Mesenchymal stem cell (in vitro differentiated cells and primary cell): Measurements from ENCODE around the gene ARHGAP6.
"Not testable (repeated sequence)": the region's sequence is repeated elsewhere in the genome, so short reads cannot be mapped to it uniquely, and the experiment has no call there.

Experiments used
- DNase-seq: peaks from one replicate; pipeline ENCODE4 v3.0.0-alpha.2; 2013
- H2AFZ ChIP-seq: one replicate; pipeline ENCODE4 v1.6.1; 2013; ENCODE audit warnings: low read depth, mild to moderate bottlenecking, control low read depth, inconsistent platforms, low read length, moderate library complexity
- H2AK5ac ChIP-seq: 2 replicates; pipeline ENCODE4 v1.6.1; 2013; ENCODE audit warnings: low read length, moderate library complexity, mild to moderate bottlenecking, inconsistent platforms; ENCODE audit not compliant: severe bottlenecking
- H2BK120ac ChIP-seq: one replicate; pipeline ENCODE4 v1.6.1; 2013; ENCODE audit warnings: low read depth, mild to moderate bottlenecking, inconsistent platforms, low read length, moderate library complexity
- H2BK12ac ChIP-seq, 2 experiments: one replicate each; pipeline ENCODE4 v1.6.1; 2013; ENCODE audit warnings: inconsistent platforms in 2 of 2, low read length in 2 of 2, mild to moderate bottlenecking in 2 of 2, moderate library complexity in 2 of 2, control low read depth in 1 of 2
- H2BK15ac ChIP-seq: one replicate; pipeline ENCODE4 v1.6.1; 2013; ENCODE audit warnings: mild to moderate bottlenecking, low read depth, inconsistent platforms; ENCODE audit not compliant: poor library complexity, severe bottlenecking
- H2BK5ac ChIP-seq: 2 replicates; pipeline ENCODE4 v1.6.1; 2013; ENCODE audit warnings: low read depth, mild to moderate bottlenecking, low read length, control low read depth, inconsistent platforms; ENCODE audit not compliant: poor library complexity, severe bottlenecking
- H3K14ac ChIP-seq, 2 experiments: one replicate each; pipeline ENCODE4 v1.6.1; 2013; ENCODE audit warnings: inconsistent platforms in 2 of 2, low read length in 2 of 2, control low read depth in 1 of 2, mild to moderate bottlenecking in 1 of 2, moderate library complexity in 1 of 2
- H3K18ac ChIP-seq, 2 experiments: one replicate each; pipeline ENCODE4 v1.6.1; 2013; ENCODE audit warnings: inconsistent platforms in 2 of 2, low read length in 2 of 2, control low read depth in 1 of 2, low read depth in 1 of 2, mild to moderate bottlenecking in 1 of 2
- H3K23ac ChIP-seq, 2 experiments: one replicate each; pipeline ENCODE4 v1.6.1; 2013; ENCODE audit warnings: inconsistent platforms in 2 of 2, low read length in 2 of 2, mild to moderate bottlenecking in 2 of 2, moderate library complexity in 2 of 2, control low read depth in 1 of 2
- H3K27ac ChIP-seq: 2 replicates; pipeline ENCODE4 v1.5.1; 2013; ENCODE audit warnings: mild to moderate bottlenecking, moderate library complexity, low read length, control low read depth, inconsistent platforms; ENCODE audit not compliant: poor library complexity, severe bottlenecking
- H3K27me3 ChIP-seq, 2 experiments: 2 replicates each; pipeline versions ENCODE4 v1.6.1 to v1.7.0; 2013; ENCODE audit warnings: low read length in 2 of 2, mild to moderate bottlenecking in 2 of 2, moderate library complexity in 2 of 2, control low read depth in 1 of 2, inconsistent platforms in 1 of 2; ENCODE audit not compliant: control insufficient read depth in 1 of 2, insufficient read depth in 1 of 2
- H3K36me3 ChIP-seq, 2 experiments: 2 replicates each; pipeline versions ENCODE4 v1.6.1 to v1.7.0; 2013; ENCODE audit warnings: low read length in 2 of 2, control low read depth in 1 of 2, inconsistent platforms in 1 of 2, low read depth in 1 of 2, mild to moderate bottlenecking in 1 of 2; ENCODE audit not compliant: insufficient read depth in 2 of 2, control insufficient read depth in 1 of 2
- H3K4ac ChIP-seq, 2 experiments: one replicate each; pipeline ENCODE4 v1.6.1; 2013; ENCODE audit warnings: inconsistent platforms in 2 of 2, low read length in 2 of 2, mild to moderate bottlenecking in 2 of 2, moderate library complexity in 2 of 2, control low read depth in 1 of 2, low read depth in 1 of 2
- H3K4me1 ChIP-seq: 2 replicates; pipeline ENCODE4 v1.6.1; 2013; ENCODE audit warnings: low read depth, low read length, control low read depth; ENCODE audit not compliant: control insufficient read depth, insufficient read depth
- H3K4me2 ChIP-seq: 2 replicates; pipeline ENCODE4 v1.6.1; 2013; ENCODE audit warnings: low read length, mild to moderate bottlenecking, inconsistent platforms; ENCODE audit not compliant: poor library complexity, severe bottlenecking
- H3K4me3 ChIP-seq, 2 experiments: 2 replicates each; pipeline versions ENCODE4 v1.5.1 to v1.7.0; 2013; ENCODE audit warnings: low read length in 2 of 2, mild to moderate bottlenecking in 2 of 2, control low read depth in 1 of 2, low read depth in 1 of 2; ENCODE audit not compliant: insufficient read depth in 1 of 2
- H3K79me1 ChIP-seq: replicated peaks from 2 replicates; pipeline ENCODE4 v1.6.1; 2013; ENCODE audit warnings: mild to moderate bottlenecking, control low read depth, low read length, inconsistent platforms; ENCODE audit not compliant: poor library complexity, severe bottlenecking
- H3K9ac ChIP-seq: 2 replicates; pipeline ENCODE4 v1.7.0; 2013; ENCODE audit warnings: mild to moderate bottlenecking, low read length, moderate library complexity
- H3K9me3 ChIP-seq: 2 replicates; pipeline ENCODE4 v1.7.0; 2013; ENCODE audit warnings: mild to moderate bottlenecking, low read length; ENCODE audit not compliant: control insufficient read depth
- H4K8ac ChIP-seq: one replicate; pipeline ENCODE4 v1.6.1; 2013; ENCODE audit warnings: inconsistent platforms, mild to moderate bottlenecking, low read length, moderate library complexity
- H4K91ac ChIP-seq: one replicate; pipeline ENCODE4 v1.6.1; 2013; ENCODE audit warnings: mild to moderate bottlenecking, low read length, inconsistent platforms
- WGBS: methylation state at CpG from one replicate; pipeline ENCODE4 v1.1.7; 2013; ENCODE audit warnings: mixed read lengths; 5-methylcytosine and 5-hydroxymethylcytosine counted together

Gene ARHGAP6

DNA sequence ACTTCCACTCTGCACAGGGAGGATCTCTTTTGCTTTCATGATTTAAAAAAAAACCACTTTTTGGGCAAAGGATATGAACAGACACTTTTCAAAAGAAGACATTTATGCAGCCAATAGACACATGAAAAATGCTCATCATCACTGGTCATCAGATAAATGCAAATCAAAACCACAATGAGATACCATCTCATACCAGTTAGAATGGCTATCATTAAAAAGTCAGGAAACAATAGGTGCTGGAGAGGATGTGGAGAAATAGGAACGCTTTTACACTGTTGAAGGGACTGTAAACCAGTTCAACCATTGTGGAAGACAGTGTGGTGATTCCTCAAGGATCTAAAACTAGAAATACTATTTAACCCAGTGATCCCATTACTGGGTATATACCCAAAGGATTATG lies 87.4 kb downstream of the ARHGAP6 start:
- WGBS, result no CpG with 5 or more reads among the region's 1 CpG
- H4K8ac ChIP-seq, H3K4me1 ChIP-seq, H3K9ac ChIP-seq, H2BK120ac ChIP-seq, H2AFZ ChIP-seq, H3K27me3 ChIP-seq, H3K18ac ChIP-seq, H3K27ac ChIP-seq, H2BK5ac ChIP-seq, H3K4ac ChIP-seq, H3K23ac ChIP-seq, H3K36me3 ChIP-seq, H4K91ac ChIP-seq, H3K4me3 ChIP-seq, H3K79me1 ChIP-seq, H3K9me3 ChIP-seq, H3K4me2 ChIP-seq, H2BK15ac ChIP-seq, DNase-seq, H3K14ac ChIP-seq, H2BK12ac ChIP-seq, H2AK5ac ChIP-seq: not testable (repeated sequence)

DNA sequence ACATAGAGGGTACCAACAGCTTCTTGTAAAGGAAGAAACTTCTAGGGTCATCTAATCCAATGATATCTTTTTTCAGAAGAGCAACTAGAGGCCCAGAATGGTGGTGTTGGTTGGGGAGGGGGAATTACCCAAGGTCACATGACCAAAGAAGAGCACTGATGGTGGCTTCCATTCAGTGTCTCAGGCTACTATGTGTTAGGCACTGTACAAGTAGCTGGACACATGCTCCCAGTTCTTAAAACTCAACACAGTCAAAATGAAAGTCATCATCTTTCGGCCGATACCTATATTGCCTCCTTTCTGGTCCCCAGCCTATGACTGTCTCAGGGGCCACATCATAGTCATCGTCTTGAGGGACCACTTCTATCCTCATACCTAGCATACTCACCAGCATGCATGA lies 88.1 kb downstream of the ARHGAP6 start:
- H3K9me3 ChIP-seq, result no peaks in the 10 kb centered on the region
- H3K27me3 ChIP-seq, result no peaks in the 10 kb centered on the region
- no peaks in the 10 kb centered on the region for H3K36me3 ChIP-seq
- no peak for DNase-seq
- H3K18ac ChIP-seq, result no peak overlapping the region
- no peak overlapping the region for H2BK5ac ChIP-seq
- H2AK5ac ChIP-seq, result no peak overlapping the region
- no peak overlapping the region for H4K8ac ChIP-seq
- H3K9ac ChIP-seq, result no peak overlapping the region
- H3K4me1 ChIP-seq, result no peaks in the 10 kb centered on the region
- no peak overlapping the region for H3K4me2 ChIP-seq
- peaks cover 2% of the 10 kb centered on the region for H3K79me1 ChIP-seq
- H3K23ac ChIP-seq, result no peak overlapping the region
- H3K4ac ChIP-seq, result no peak overlapping the region
- no peak overlapping the region for H3K14ac ChIP-seq
- no peak overlapping the region for H2AFZ ChIP-seq
- no peak overlapping the region for H2BK15ac ChIP-seq
- H3K27ac ChIP-seq, result no peak overlapping the region
- no peak overlapping the region for H4K91ac ChIP-seq
- WGBS, result 100% methylated on average over 2 of the region's 3 CpGs
- H2BK12ac ChIP-seq, result no peak overlapping the region
- H2BK120ac ChIP-seq, result no peak overlapping the region
- H3K4me3 ChIP-seq, result no peak overlapping the region

DNA sequence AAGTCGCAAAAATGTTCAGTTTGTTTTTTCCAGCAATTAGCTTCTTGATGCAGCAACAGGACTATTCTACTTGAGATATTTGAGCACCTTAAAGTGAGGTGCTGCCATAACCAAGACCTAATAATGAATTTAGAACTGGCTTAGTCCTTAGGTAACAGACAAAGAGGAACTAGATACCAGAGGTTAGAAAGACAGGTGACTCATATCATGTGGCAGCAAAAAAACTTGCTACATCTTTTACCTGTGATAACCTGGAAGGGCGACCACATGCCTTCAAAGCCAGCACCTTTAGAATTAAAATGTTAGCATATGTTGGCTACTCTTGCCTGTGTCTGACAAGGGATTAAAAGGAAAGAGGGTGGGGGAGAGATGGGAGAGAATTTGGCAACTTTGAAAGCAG lies 90.4 kb downstream of the ARHGAP6 start:
- H3K4me2 ChIP-seq, result no peak overlapping the region
- H3K79me1 ChIP-seq, result no peaks in the 10 kb centered on the region
- H3K18ac ChIP-seq, result no peak overlapping the region
- H3K36me3 ChIP-seq, result no peaks in the 10 kb centered on the region
- H3K27ac ChIP-seq, result no peak overlapping the region
- no peaks in the 10 kb centered on the region for H3K27me3 ChIP-seq
- no peak overlapping the region for H3K9ac ChIP-seq
- no peak overlapping the region for H2BK12ac ChIP-seq
- no peak overlapping the region for H2BK15ac ChIP-seq
- no peaks in the 10 kb centered on the region for H3K4me1 ChIP-seq
- H4K8ac ChIP-seq, result no peak overlapping the region
- no peak for DNase-seq
- no peak overlapping the region for H2AFZ ChIP-seq
- no peak overlapping the region for H2BK120ac ChIP-seq
- H3K4me3 ChIP-seq, result no peak overlapping the region
- H3K9me3 ChIP-seq, result no peaks in the 10 kb centered on the region
- H2BK5ac ChIP-seq, result no peak overlapping the region
- H3K4ac ChIP-seq, result no peak overlapping the region
- no peak overlapping the region for H3K23ac ChIP-seq
- 86% methylated on average over 1 of the region's 2 CpGs for WGBS
- H2AK5ac ChIP-seq, result no peak overlapping the region
- H4K91ac ChIP-seq, result no peak overlapping the region
- H3K14ac ChIP-seq, result no peak overlapping the region

DNA sequence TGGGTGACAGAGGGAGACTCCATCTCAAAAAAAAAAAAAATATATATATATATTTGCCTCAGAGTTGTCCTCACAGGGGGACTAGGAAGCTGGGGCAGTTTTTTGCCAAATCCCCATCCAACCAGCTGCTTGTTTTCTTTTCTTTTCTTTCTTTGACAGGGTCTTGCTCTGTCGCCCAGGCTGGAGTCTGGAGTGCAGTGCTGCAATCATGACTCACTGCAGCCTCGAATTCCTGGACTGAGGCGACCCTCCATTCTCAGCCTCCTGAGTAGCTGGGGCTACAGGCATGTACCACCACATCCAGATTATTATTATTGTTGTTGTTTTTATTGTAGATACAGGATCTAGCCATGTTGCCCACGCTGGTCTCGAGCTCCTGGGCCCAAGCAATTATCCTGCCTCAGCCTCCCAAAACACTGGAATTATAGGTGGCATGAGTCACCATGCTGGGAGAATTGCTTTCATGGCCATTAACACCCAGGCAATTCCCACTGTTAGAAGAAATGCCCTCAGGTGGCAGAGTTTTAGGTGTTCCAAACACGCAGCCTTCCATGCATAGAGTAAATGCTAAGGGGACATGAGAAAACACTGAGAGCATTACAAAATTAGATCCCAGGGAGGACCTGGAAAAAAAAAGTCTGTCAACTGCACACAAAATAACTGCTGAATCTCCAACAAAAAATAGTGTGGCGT lies 98.0 kb downstream of the ARHGAP6 start:
- Histone ChIP-seq H3K14ac (no peak overlapping the region), H2BK15ac (no peak overlapping the region), H2AK5ac (no peak overlapping the region), H3K27me3 (no peaks in the 10 kb centered on the region), H4K8ac (no peak overlapping the region), H3K36me3 (no peaks in the 10 kb centered on the region), H3K27ac (no peak overlapping the region), H2BK5ac (no peak overlapping the region), H4K91ac (no peak overlapping the region), H3K79me1 (peaks cover 1% of the 10 kb centered on the region), H2AFZ (no peak overlapping the region), H3K4me3 (no peak overlapping the region), H3K9ac (no peak overlapping the region), H3K18ac (no peak overlapping the region), H3K23ac (no peak overlapping the region), H3K4me2 (no peak overlapping the region), H3K4me1 (no peaks in the 10 kb centered on the region), H3K4ac (no peak overlapping the region), H2BK120ac (no peak overlapping the region), H3K9me3 (no peaks in the 10 kb centered on the region), H2BK12ac (no peak overlapping the region)
- no peak for DNase-seq
- 100% methylated on average over 5 of the region's 7 CpGs for WGBS
